ENCODE measurements around the gene BCAR1.
"Not testable (repeated sequence)": the region's sequence is repeated elsewhere in the genome, so short reads cannot be mapped to it uniquely, and the experiment has no call there.

Gene BCAR1

GRCh38 chr16:75209944-75210343, 41.5 kb downstream of the BCAR1 start:
- Histone ChIP-seq H3K27me3 (ENCODE audit: control insufficient read depth, insufficient read depth, low read length) (no peaks in the 10 kb centered on the region), H3K9me3 (ENCODE audit: control insufficient read depth, low read depth, low read length) (no peaks in the 10 kb centered on the region), H3K36me3 (ENCODE audit: control insufficient read depth, low read depth, low read length) (no peaks in the 10 kb centered on the region), H3K9ac (ENCODE audit: low read length) (no peak overlapping the region), H3K27ac (ENCODE audit: low read length) (no peak overlapping the region), H3K4me1 (ENCODE audit: control insufficient read depth, low read depth, low read length) (no peaks in the 10 kb centered on the region), H3K4me3 (ENCODE audit: low read length) (no peak overlapping the region)

GRCh38 chr16:75209514-75209913, 41.9 kb downstream of the BCAR1 start:
- H3K9ac ChIP-seq (ENCODE audit: low read length); H3K36me3 ChIP-seq (ENCODE audit: control insufficient read depth, low read depth, low read length); H3K4me1 ChIP-seq (ENCODE audit: control insufficient read depth, low read depth, low read length); H3K9me3 ChIP-seq (ENCODE audit: control insufficient read depth, low read depth, low read length); H3K27ac ChIP-seq (ENCODE audit: low read length); H3K27me3 ChIP-seq (ENCODE audit: control insufficient read depth, insufficient read depth, low read length); H3K4me3 ChIP-seq (ENCODE audit: low read length): not testable (repeated sequence)

- no peak overlapping the region for H3K4me3 ChIP-seq (ENCODE audit: low read length)
- H3K36me3 ChIP-seq (ENCODE audit: control insufficient read depth, low read depth, low read length) = no peaks in the 10 kb centered on the region
- no peak overlapping the region for H3K27ac ChIP-seq (ENCODE audit: low read length)
- H3K4me1 ChIP-seq (ENCODE audit: control insufficient read depth, low read depth, low read length) = no peaks in the 10 kb centered on the region
- no peaks in the 10 kb centered on the region for H3K9me3 ChIP-seq (ENCODE audit: control insufficient read depth, low read depth, low read length)
- H3K27me3 ChIP-seq (ENCODE audit: control insufficient read depth, insufficient read depth, low read length) = no peaks in the 10 kb centered on the region
- no peak overlapping the region for H3K9ac ChIP-seq (ENCODE audit: low read length)
Measured at GRCh38 chr16:75208861-75209505, 42.4 kb downstream of the BCAR1 start.

DNA sequence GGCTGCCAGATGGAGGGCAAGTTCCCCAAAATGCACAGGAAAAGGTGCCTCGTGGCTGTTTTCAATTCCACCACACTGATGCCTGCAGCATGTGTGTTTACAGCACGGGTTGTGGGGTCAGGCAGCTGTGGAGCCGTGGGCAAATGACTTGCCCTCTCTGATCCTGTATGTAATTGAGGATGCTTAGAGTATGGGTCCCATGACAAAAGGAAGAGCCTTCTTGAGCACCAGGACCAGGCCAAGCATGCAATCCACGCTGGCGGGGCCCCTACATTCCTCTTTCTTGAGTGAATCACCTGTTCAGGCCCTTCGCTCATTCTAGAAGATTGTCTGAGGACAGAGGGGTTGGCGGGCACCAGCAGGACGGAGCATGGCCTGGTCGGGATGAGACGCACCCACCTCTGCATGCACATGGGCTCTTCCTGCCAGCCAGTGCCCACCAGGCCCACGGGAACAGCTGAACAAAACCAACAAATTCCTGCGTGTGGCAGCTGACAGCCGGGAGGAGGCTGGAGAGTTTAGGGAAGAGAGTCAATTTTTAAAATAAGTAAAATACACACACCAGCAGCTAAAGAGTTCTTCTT, 43.1 kb downstream of the BCAR1 start:
- Histone ChIP-seq H3K9ac (ENCODE audit: low read length) (no peak overlapping the region), H3K4me3 (ENCODE audit: low read length) (no peak overlapping the region), H3K36me3 (ENCODE audit: control insufficient read depth, low read depth, low read length) (no peaks in the 10 kb centered on the region), H3K4me1 (ENCODE audit: control insufficient read depth, low read depth, low read length) (no peaks in the 10 kb centered on the region), H3K27me3 (ENCODE audit: control insufficient read depth, insufficient read depth, low read length) (no peaks in the 10 kb centered on the region), H3K9me3 (ENCODE audit: control insufficient read depth, low read depth, low read length) (no peaks in the 10 kb centered on the region), H3K27ac (ENCODE audit: low read length) (no peak overlapping the region)

DNA sequence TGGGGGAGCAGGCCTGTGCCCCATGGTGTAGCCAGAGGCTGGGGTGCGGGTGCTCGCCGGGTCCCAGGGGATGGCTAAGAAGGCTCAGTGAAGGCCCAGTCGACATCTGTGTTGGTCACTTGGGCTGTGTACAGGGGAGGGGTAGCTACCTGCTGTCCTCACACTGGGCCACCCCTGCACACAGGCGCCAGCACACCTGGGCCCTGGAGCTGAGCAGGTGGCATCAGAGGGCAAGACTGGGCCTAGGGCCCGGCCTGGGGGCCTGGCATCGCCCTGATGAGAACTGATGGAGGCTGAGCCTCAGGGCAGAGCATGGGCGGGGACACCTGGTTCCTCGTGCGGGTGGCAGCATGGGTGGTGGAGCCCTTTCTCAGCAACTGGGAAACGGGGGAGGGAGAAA, 43.6 kb downstream of the BCAR1 start:
- Histone ChIP-seq H3K9ac (ENCODE audit: low read length) (no peak overlapping the region), H3K27me3 (ENCODE audit: control insufficient read depth, insufficient read depth, low read length) (no peaks in the 10 kb centered on the region), H3K4me1 (ENCODE audit: control insufficient read depth, low read depth, low read length) (no peaks in the 10 kb centered on the region), H3K27ac (ENCODE audit: low read length) (no peak overlapping the region), H3K9me3 (ENCODE audit: control insufficient read depth, low read depth, low read length) (no peaks in the 10 kb centered on the region), H3K36me3 (ENCODE audit: control insufficient read depth, low read depth, low read length) (no peaks in the 10 kb centered on the region), H3K4me3 (ENCODE audit: low read length) (no peak overlapping the region)

DNA sequence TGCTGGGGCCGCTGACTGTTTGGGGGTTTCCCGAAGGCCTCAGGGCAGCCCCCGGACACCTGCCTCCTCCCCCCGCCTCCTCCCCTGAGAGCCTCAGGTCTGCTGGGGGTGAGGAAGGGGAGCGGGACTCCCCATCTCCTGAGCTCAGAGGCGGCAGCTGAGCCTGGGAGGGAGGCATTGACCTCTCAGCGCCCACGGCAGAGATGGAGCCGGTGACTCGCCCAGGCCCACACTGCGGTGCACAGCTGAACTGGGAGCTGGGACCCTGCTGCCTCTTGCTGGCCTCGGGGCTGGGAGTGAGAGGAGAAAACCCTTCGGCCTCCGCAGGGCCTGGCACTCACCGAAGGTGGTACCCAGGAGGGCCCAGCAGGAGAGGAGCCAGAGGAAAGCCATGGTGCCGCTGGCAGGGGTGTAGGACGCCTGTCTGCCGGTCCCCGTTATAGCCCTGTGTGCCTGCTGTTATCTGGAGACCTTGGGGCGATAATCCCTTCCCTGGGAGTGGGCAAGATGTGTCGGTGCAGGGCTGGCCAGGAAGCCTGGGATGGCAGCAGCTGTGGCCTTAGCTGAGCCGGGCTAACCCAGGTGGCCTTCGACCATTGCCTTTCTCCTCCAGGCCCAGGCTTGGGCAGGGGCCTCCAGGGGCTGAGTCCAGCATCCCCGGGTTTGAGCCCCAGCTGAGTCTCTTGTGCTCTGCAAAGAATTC, 44.5 kb downstream of the BCAR1 start, which contains the start of gene CTRB2:
Gene CTRB2 (minus strand): TSS at position 413 of the 703 bp plus-strand sequence. CDS start 20 bp downstream, at position 393.
- H3K9me3 ChIP-seq (ENCODE audit: control insufficient read depth, low read depth, low read length) = no peaks in the 10 kb centered on the region
- H3K4me3 ChIP-seq (ENCODE audit: low read length) = no peak within 1 kb of the TSS
- no peaks in the 10 kb centered on the region for H3K4me1 ChIP-seq (ENCODE audit: control insufficient read depth, low read depth, low read length)
- H3K36me3 ChIP-seq (ENCODE audit: control insufficient read depth, low read depth, low read length) = no peaks in the 10 kb centered on the region
- no peak within 1 kb of the TSS for H3K27ac ChIP-seq (ENCODE audit: low read length)
- no peaks in the 10 kb centered on the region for H3K27me3 ChIP-seq (ENCODE audit: control insufficient read depth, insufficient read depth, low read length)
- no peak within 1 kb of the TSS for H3K9ac ChIP-seq (ENCODE audit: low read length)

- H3K9me3 ChIP-seq (ENCODE audit: control insufficient read depth, low read depth, low read length); H3K36me3 ChIP-seq (ENCODE audit: control insufficient read depth, low read depth, low read length); H3K4me3 ChIP-seq (ENCODE audit: low read length); H3K27me3 ChIP-seq (ENCODE audit: control insufficient read depth, insufficient read depth, low read length); H3K4me1 ChIP-seq (ENCODE audit: control insufficient read depth, low read depth, low read length); H3K27ac ChIP-seq (ENCODE audit: low read length); H3K9ac ChIP-seq (ENCODE audit: low read length): not testable (repeated sequence)
Measured at GRCh38 chr16:75205961-75206748, 45.3 kb downstream of the BCAR1 start.

DNA sequence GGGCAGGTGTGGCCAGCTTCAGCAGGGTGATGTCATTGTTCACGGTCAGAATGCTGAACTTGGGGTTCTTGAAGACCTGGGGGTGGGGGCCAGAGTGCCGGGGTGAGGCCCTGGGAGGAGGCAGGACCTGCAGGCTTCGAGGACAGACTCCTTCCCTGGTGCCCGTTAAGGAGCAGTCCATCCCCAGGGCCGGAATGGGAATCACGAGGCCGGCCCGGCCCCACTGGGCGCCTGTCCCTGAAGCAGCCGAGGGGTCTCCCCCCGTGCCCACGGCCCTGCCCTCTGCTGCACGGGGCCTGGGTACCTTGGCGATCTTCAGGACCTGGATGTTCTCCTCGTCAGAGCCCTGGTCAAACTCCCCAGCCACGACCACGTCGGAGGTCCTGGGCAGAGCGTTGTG, 46.0 kb downstream of the BCAR1 start:
- H3K4me1 ChIP-seq (ENCODE audit: control insufficient read depth, low read depth, low read length); H3K9ac ChIP-seq (ENCODE audit: low read length); H3K27ac ChIP-seq (ENCODE audit: low read length); H3K4me3 ChIP-seq (ENCODE audit: low read length); H3K36me3 ChIP-seq (ENCODE audit: control insufficient read depth, low read depth, low read length); H3K27me3 ChIP-seq (ENCODE audit: control insufficient read depth, insufficient read depth, low read length); H3K9me3 ChIP-seq (ENCODE audit: control insufficient read depth, low read depth, low read length): not testable (repeated sequence)

GRCh38 chr16:75204905-75205304, 46.5 kb downstream of the BCAR1 start:
- H3K9me3 ChIP-seq (ENCODE audit: control insufficient read depth, low read depth, low read length); H3K4me1 ChIP-seq (ENCODE audit: control insufficient read depth, low read depth, low read length); H3K9ac ChIP-seq (ENCODE audit: low read length); H3K36me3 ChIP-seq (ENCODE audit: control insufficient read depth, low read depth, low read length); H3K4me3 ChIP-seq (ENCODE audit: low read length); H3K27me3 ChIP-seq (ENCODE audit: control insufficient read depth, insufficient read depth, low read length); H3K27ac ChIP-seq (ENCODE audit: low read length): not testable (repeated sequence)

GRCh38 chr16:75204410-75204758, 47.0 kb downstream of the BCAR1 start:
- Histone ChIP-seq H3K27me3 (ENCODE audit: control insufficient read depth, insufficient read depth, low read length) (no peaks in the 10 kb centered on the region), H3K9ac (ENCODE audit: low read length) (no peak overlapping the region), H3K27ac (ENCODE audit: low read length) (no peak overlapping the region), H3K36me3 (ENCODE audit: control insufficient read depth, low read depth, low read length) (no peaks in the 10 kb centered on the region), H3K4me1 (ENCODE audit: control insufficient read depth, low read depth, low read length) (no peaks in the 10 kb centered on the region), H3K9me3 (ENCODE audit: control insufficient read depth, low read depth, low read length) (no peaks in the 10 kb centered on the region), H3K4me3 (ENCODE audit: low read length) (no peak overlapping the region)

- no peaks in the 10 kb centered on the region for H3K36me3 ChIP-seq (ENCODE audit: control insufficient read depth, low read depth, low read length)
- no peak overlapping the region for H3K27ac ChIP-seq (ENCODE audit: low read length)
- no peaks in the 10 kb centered on the region for H3K9me3 ChIP-seq (ENCODE audit: control insufficient read depth, low read depth, low read length)
- no peak overlapping the region for H3K9ac ChIP-seq (ENCODE audit: low read length)
- H3K27me3 ChIP-seq (ENCODE audit: control insufficient read depth, insufficient read depth, low read length) = no peaks in the 10 kb centered on the region
- H3K4me3 ChIP-seq (ENCODE audit: low read length) = no peak overlapping the region
- H3K4me1 ChIP-seq (ENCODE audit: control insufficient read depth, low read depth, low read length) = no peaks in the 10 kb centered on the region
Measured at GRCh38 chr16:75203667-75204409, 47.6 kb downstream of the BCAR1 start.
